Astrocyte (in vitro differentiated cells and primary cell): ENCODE measurements around the gene ZBP1. TPM values are rescaled to one million over a fixed set of nuclear protein-coding genes. Genes with fewer than 3 reads are reported as not detected.

Source experiments
- DNase-seq: peaks from one replicate; pipeline ENCODE4 v3.0.0-alpha.2; 2010; ENCODE audit warnings: low read depth
- FAIRE-seq: peaks from 2 replicates; lab custom pipeline; 2011; peaks lifted over from hg19 to GRCh38; lab: Jason Lieb, UNC
- H2AFZ ChIP-seq: 2 replicates; pipeline ENCODE4 v1.6.0; 2012; ENCODE audit warnings: low read depth, low read length, inconsistent platforms
- H3K27ac ChIP-seq: 2 replicates; pipeline ENCODE4 v1.5.1; 2011; ENCODE audit warnings: low read depth, low read length, inconsistent platforms
- H3K27me3 ChIP-seq: 2 replicates; pipeline ENCODE4 v1.6.0; 2011; ENCODE audit warnings: low read length, inconsistent platforms; ENCODE audit not compliant: insufficient read depth
- H3K36me3 ChIP-seq: 2 replicates; pipeline ENCODE4 v1.5.1; 2011; ENCODE audit warnings: low read length, inconsistent platforms; ENCODE audit not compliant: insufficient read depth
- H3K4me1 ChIP-seq: 2 replicates; pipeline ENCODE4 v1.5.1; 2011; ENCODE audit warnings: low read length, inconsistent platforms; ENCODE audit not compliant: insufficient read depth
- H3K4me2 ChIP-seq: 2 replicates; pipeline ENCODE4 v1.6.0; 2012; ENCODE audit warnings: low read length, inconsistent platforms
- H3K4me3 ChIP-seq: 2 replicates; pipeline ENCODE4 v1.5.1; 2011; ENCODE audit warnings: low read depth, mild to moderate bottlenecking, low read length, inconsistent platforms; ENCODE audit not compliant: insufficient read depth
- H3K79me2 ChIP-seq: 2 replicates; pipeline ENCODE4 v1.6.0; 2012; ENCODE audit warnings: mild to moderate bottlenecking, low read length, inconsistent platforms; ENCODE audit not compliant: insufficient read depth
- H3K9ac ChIP-seq: 2 replicates; pipeline ENCODE4 v1.6.0; 2012; ENCODE audit warnings: mild to moderate bottlenecking, low read length, inconsistent platforms
- H3K9me3 ChIP-seq: 2 replicates; pipeline ENCODE4 v1.5.1; 2012; ENCODE audit warnings: low read depth, mild to moderate bottlenecking, low read length, inconsistent platforms; ENCODE audit not compliant: insufficient read depth
- H4K20me1 ChIP-seq: 2 replicates; pipeline ENCODE4 v1.6.0; 2012; ENCODE audit warnings: low read length, inconsistent platforms; ENCODE audit not compliant: insufficient read depth
- H3K27ac Mint-ChIP-seq: one replicate; pipeline ENCODE4 v1.8.0; 2021; ENCODE audit warnings: mild to moderate bottlenecking, mixed read lengths; ENCODE audit not compliant: unreplicated experiment
- H3K27me3 Mint-ChIP-seq: one replicate; pipeline ENCODE4 v1.8.0; 2021; ENCODE audit warnings: low read depth, mixed read lengths; ENCODE audit not compliant: unreplicated experiment
- H3K36me3 Mint-ChIP-seq: one replicate; pipeline ENCODE4 v1.8.0; 2021; ENCODE audit warnings: low read depth, mixed read lengths; ENCODE audit not compliant: unreplicated experiment
- H3K4me1 Mint-ChIP-seq: one replicate; pipeline ENCODE4 v1.8.0; 2021; ENCODE audit warnings: low read depth, mixed read lengths; ENCODE audit not compliant: unreplicated experiment
- H3K4me3 Mint-ChIP-seq: one replicate; pipeline ENCODE4 v1.8.0; 2021; ENCODE audit warnings: mild to moderate bottlenecking, moderate library complexity, mixed read lengths; ENCODE audit not compliant: unreplicated experiment
- H3K9me3 Mint-ChIP-seq: one replicate; pipeline ENCODE4 v1.8.0; 2021; ENCODE audit warnings: mild to moderate bottlenecking, mixed read lengths; ENCODE audit not compliant: unreplicated experiment
- CTCF ChIP-seq: IDR thresholded peaks from 2 replicates; pipeline ENCODE4 v1.5.1; 2011; ENCODE audit warnings: low read depth, mild to moderate bottlenecking, inconsistent platforms, low read length, moderate library complexity; ENCODE audit not compliant: insufficient read depth
- EZH2 ChIP-seq: IDR thresholded peaks from 2 replicates; pipeline ENCODE4 v1.6.1; 2012; ENCODE audit warnings: mild to moderate bottlenecking, low read length, inconsistent platforms; ENCODE audit not compliant: insufficient read depth
- total RNA-seq: library from RNA; stranded (reverse); gene quantifications from 2 replicates; pipeline ENCODE4 v1.2.1, GENCODE V29; 2021

The ZBP1 gene
- total RNA-seq, 1 donor from 2014 or later: not detected

GRCh38 chr20:57589123-57589727, 31.0 kb downstream of the ZBP1 start:
- Histone ChIP-seq H3K27ac (no peak overlapping the region), H3K36me3 (no peaks in the 10 kb centered on the region), H3K9ac (no peak overlapping the region), H2AFZ (no peak overlapping the region), H3K4me3 (no peak overlapping the region), H3K27me3 (peaks cover 22% of the 10 kb centered on the region), H3K9me3 (peaks cover 8% of the 10 kb centered on the region), H3K4me2 (no peak overlapping the region), H4K20me1 (no peaks in the 10 kb centered on the region), H3K79me2 (no peaks in the 10 kb centered on the region), H3K4me1 (no peaks in the 10 kb centered on the region)
- no peak for TF ChIP-seq EZH2
- TF ChIP-seq CTCF: no peak
- Mint-ChIP-seq H3K36me3 (no peaks in the 10 kb centered on the region), H3K9me3 (peaks cover 9% of the 10 kb centered on the region), H3K4me1 (no peaks in the 10 kb centered on the region), H3K27me3 (peaks cover 52% of the 10 kb centered on the region), H3K27ac (no peak overlapping the region), H3K4me3 (no peak overlapping the region)
- DNase-seq (no peak), FAIRE-seq (no peak)

GRCh38 chr20:57588596-57588995, 31.6 kb downstream of the ZBP1 start:
- Histone ChIP-seq H3K9ac (no peak overlapping the region), H3K36me3 (no peaks in the 10 kb centered on the region), H4K20me1 (no peaks in the 10 kb centered on the region), H3K4me3 (no peak overlapping the region), H3K79me2 (no peaks in the 10 kb centered on the region), H3K4me1 (no peaks in the 10 kb centered on the region), H3K9me3 (peaks cover 12% of the 10 kb centered on the region), H3K27me3 (peaks cover 25% of the 10 kb centered on the region), H2AFZ (no peak overlapping the region), H3K27ac (no peak overlapping the region), H3K4me2 (no peak overlapping the region)
- Mint-ChIP-seq H3K4me3 (no peak overlapping the region), H3K27me3 (peaks cover 50% of the 10 kb centered on the region), H3K36me3 (peaks cover 2% of the 10 kb centered on the region), H3K27ac (no peak overlapping the region), H3K9me3 (peaks cover 9% of the 10 kb centered on the region), H3K4me1 (no peaks in the 10 kb centered on the region)
- no peak for FAIRE-seq
- no peak for DNase-seq
- TF ChIP-seq CTCF (no peak), EZH2 (no peak)

- Histone ChIP-seq H3K9me3 (peaks cover 12% of the 10 kb centered on the region), H3K27me3 (peaks cover 25% of the 10 kb centered on the region), H3K4me3 (no peak overlapping the region), H3K79me2 (no peaks in the 10 kb centered on the region), H3K4me2 (no peak overlapping the region), H3K9ac (no peak overlapping the region), H3K4me1 (peaks cover 2% of the 10 kb centered on the region), H3K27ac (no peak overlapping the region), H4K20me1 (no peaks in the 10 kb centered on the region), H3K36me3 (no peaks in the 10 kb centered on the region), H2AFZ (no peak overlapping the region)
- FAIRE-seq (no peak), DNase-seq (no peak)
- Mint-ChIP-seq H3K36me3 (peaks cover 3% of the 10 kb centered on the region), H3K9me3 (peaks cover 10% of the 10 kb centered on the region), H3K4me3 (no peak overlapping the region), H3K4me1 (no peaks in the 10 kb centered on the region), H3K27me3 (peaks cover 47% of the 10 kb centered on the region), H3K27ac (no peak overlapping the region)
- TF ChIP-seq EZH2: no peak
- TF ChIP-seq CTCF: no peak
Observed at GRCh38 chr20:57587989-57588377, 32.2 kb downstream of the ZBP1 start.
